GM23338 (cell line): Measurements from ENCODE around the gene SPON2. TPM values are rescaled to one million over a fixed set of nuclear protein-coding genes. Genes with fewer than 3 reads are reported as not detected.

Experiments
- ATAC-seq: fragments of 200-7000 bp; cut with Tn5 transposase; 3 replicates; pipeline ENCODE4 v1.9.1; 2020
- DNase-seq: peaks from one replicate; pipeline ENCODE4 v3.0.0-alpha.2; 2015; ENCODE audit warnings: low spot score
- H2AFZ ChIP-seq: fragments of 200-600 bp; sonication (generic); 2 replicates; pipeline ENCODE4 v1.8.0; 2016; ENCODE audit warnings: antibody characterized with exemption, mild to moderate bottlenecking, moderate library complexity
- H3F3A ChIP-seq: fragments of 200-600 bp; sonication (generic); replicated peaks from 2 replicates; pipeline ENCODE4 v1.8.0; 2017; ENCODE audit warnings: antibody characterized with exemption, mixed run types, low read depth
- H3K27ac ChIP-seq: fragments of 200-600 bp; sonication (generic); 2 replicates; pipeline ENCODE4 v1.6.1; 2016; ENCODE audit warnings: low read depth
- H3K27me3 ChIP-seq: fragments of 200-600 bp; sonication (generic); 2 replicates; pipeline ENCODE4 v1.8.0; 2016; ENCODE audit warnings: mild to moderate bottlenecking, mixed run types, moderate library complexity; ENCODE audit not compliant: insufficient read depth
- H3K36me3 ChIP-seq: fragments of 200-600 bp; sonication (generic); 2 replicates; pipeline ENCODE4 v1.8.0; 2016; ENCODE audit warnings: mild to moderate bottlenecking; ENCODE audit not compliant: insufficient read depth
- H3K4me1 ChIP-seq: fragments of 200-600 bp; sonication (generic); 2 replicates; pipeline ENCODE4 v1.8.0; 2016; ENCODE audit warnings: mild to moderate bottlenecking, moderate library complexity; ENCODE audit not compliant: insufficient read depth
- H3K4me2 ChIP-seq: fragments of 200-600 bp; sonication (generic); 2 replicates; pipeline ENCODE4 v1.7.1; 2017; ENCODE audit warnings: mixed run types
- H3K4me3 ChIP-seq: fragments of 200-600 bp; sonication (generic); 2 replicates; pipeline ENCODE4 v1.6.1; 2016; ENCODE audit warnings: mixed run types
- H3K79me2 ChIP-seq: fragments of 200-600 bp; sonication (generic); replicated peaks from 2 replicates; pipeline ENCODE4 v1.8.0; 2017; ENCODE audit warnings: mild to moderate bottlenecking; ENCODE audit not compliant: insufficient read depth
- H3K9me2 ChIP-seq: fragments of 200-600 bp; sonication (generic); 2 replicates; pipeline ENCODE4 v1.8.0; 2017; ENCODE audit not compliant: insufficient read depth
- H4K20me1 ChIP-seq: fragments of 200-600 bp; sonication (generic); replicated peaks from 2 replicates; pipeline ENCODE4 v1.8.0; 2017; ENCODE audit warnings: mild to moderate bottlenecking; ENCODE audit not compliant: insufficient read depth
- H3K27ac Mint-ChIP-seq: 2 replicates; pipeline ENCODE4 v1.8.0; 2020; ENCODE audit warnings: inconsistent platforms, mild to moderate bottlenecking, moderate library complexity, mixed read lengths
- H3K27me3 Mint-ChIP-seq: 3 replicates; pipeline ENCODE4 v1.8.0; 2022; ENCODE audit warnings: low read depth, mild to moderate bottlenecking, moderate library complexity, mixed read lengths, inconsistent platforms; ENCODE audit not compliant: insufficient read depth, poor library complexity
- H3K36me3 Mint-ChIP-seq: 3 replicates; pipeline ENCODE4 v1.8.0; 2021; ENCODE audit warnings: low read depth, mild to moderate bottlenecking, inconsistent platforms, moderate library complexity, mixed read lengths
- H3K4me1 Mint-ChIP-seq: 3 replicates; pipeline ENCODE4 v1.8.0; 2020; ENCODE audit warnings: mild to moderate bottlenecking, inconsistent platforms, mixed read lengths
- H3K4me3 Mint-ChIP-seq: 3 replicates; pipeline ENCODE4 v1.8.0; 2021; ENCODE audit warnings: moderate library complexity, mild to moderate bottlenecking, inconsistent platforms, mixed read lengths
- H3K9me3 Mint-ChIP-seq: 3 replicates; pipeline ENCODE4 v1.8.0; 2020; ENCODE audit warnings: moderate library complexity, mild to moderate bottlenecking, inconsistent platforms, mixed read lengths
- CREB1 ChIP-seq: fragments of 250-450 bp; sonication (Bioruptor Pico); IDR thresholded peaks from 2 replicates; pipeline ENCODE4 v1.5.0; 2020; ENCODE audit warnings: low read depth, mild to moderate bottlenecking, moderate library complexity
- CTCF ChIP-seq, 2 experiments: fragments of 200-600 bp in 1 of 2; sonication (generic) in 1 of 2; conservative IDR thresholded peaks; 2 replicates each; pipeline versions ENCODE4 v1.5.1 to v1.6.1; 2016 to 2017; ENCODE audit warnings: antibody characterized with exemption in 2 of 2, low read depth in 2 of 2, mild to moderate bottlenecking in 2 of 2, moderate library complexity in 1 of 2
- ETS1 ChIP-seq: IDR thresholded peaks from 2 replicates; pipeline ENCODE4 v1.6.1; 2016; ENCODE audit warnings: antibody characterized with exemption
- EZH2 ChIP-seq: fragments of 200-600 bp; sonication (generic); IDR thresholded peaks from one replicate; pipeline ENCODE4 v1.8.0; 2017; ENCODE audit warnings: antibody characterized with exemption, mild to moderate bottlenecking, low read depth; ENCODE audit not compliant: unreplicated experiment
- JUNB ChIP-seq: IDR thresholded peaks from one replicate; pipeline ENCODE4 v1.6.1; 2016; ENCODE audit warnings: antibody characterized with exemption; ENCODE audit not compliant: unreplicated experiment
- STAT1 ChIP-seq: IDR thresholded peaks from one replicate; pipeline ENCODE4 v1.6.1; 2016; ENCODE audit warnings: antibody characterized with exemption; ENCODE audit not compliant: unreplicated experiment
- ZNF114 ChIP-seq: fragments of 250-450 bp; sonication (Bioruptor Pico); IDR thresholded peaks from 2 replicates; pipeline ENCODE4 v1.5.0; 2020; ENCODE audit warnings: mild to moderate bottlenecking, moderate library complexity
- ZNF331 ChIP-seq: fragments of 250-450 bp; sonication (Bioruptor Pico); IDR thresholded peaks from 2 replicates; pipeline ENCODE4 v1.5.0; 2020; ENCODE audit warnings: low read depth, mild to moderate bottlenecking, moderate library complexity
- ZNF462 ChIP-seq: fragments of 250-450 bp; sonication (Bioruptor Pico); IDR thresholded peaks from 2 replicates; pipeline ENCODE4 v1.5.0; 2020; ENCODE audit warnings: mild to moderate bottlenecking, moderate library complexity
- polyA plus RNA-seq: library from polyadenylated mRNA; unstranded; fragments of >200 nt; fragmentation: Nextera tagmentation; extraction: Ambion mirVana; gene quantifications from 2 replicates; pipeline ENCODE4 v1.2.1, GENCODE V29; 2016
- total RNA-seq: library from RNA; depleted of rRNA; stranded (reverse); fragments of >200 nt; shearing (Covaris generic); gene quantifications from 2 replicates; pipeline ENCODE4 v1.2.3, GENCODE V29; 2014

SPON2 gene
- total and polyA plus RNA-seq, 2 experiments from 2014 or later, result 2.1 to 2.4 TPM

- H3K4me3 ChIP-seq, result no peak overlapping the region
- H3F3A ChIP-seq, result no peaks in the 10 kb centered on the region
- H3K9me2 ChIP-seq, result no peaks in the 10 kb centered on the region
- no peaks in the 10 kb centered on the region for H3K4me1 ChIP-seq
- no peaks in the 10 kb centered on the region for H3K4me1 Mint-ChIP-seq
- DNase-seq, result peak; percentile 74
- H3K36me3 Mint-ChIP-seq, result no peaks in the 10 kb centered on the region
- ATAC-seq, result peak; percentile 98
- H3K9me3 Mint-ChIP-seq, result no peaks in the 10 kb centered on the region
- no peak overlapping the region for H3K27ac ChIP-seq
- no peak overlapping the region for H3K4me3 Mint-ChIP-seq
- peaks cover 2% of the 10 kb centered on the region for H3K27me3 Mint-ChIP-seq
- no peaks in the 10 kb centered on the region for H3K27me3 ChIP-seq
- H3K4me2 ChIP-seq, result no peak overlapping the region
- H3K27ac Mint-ChIP-seq, result no peak overlapping the region
- no peak overlapping the region for H2AFZ ChIP-seq
- no peaks in the 10 kb centered on the region for H3K79me2 ChIP-seq
- H4K20me1 ChIP-seq, result peaks cover 5% of the 10 kb centered on the region
- no peaks in the 10 kb centered on the region for H3K36me3 ChIP-seq
- TF ChIP-seq CTCF (conservative IDR thresholded peaks at IDR 0.05; ENCODE audit: low read depth in 2 of 2) (peak; percentile 97 to 99), JUNB (no peak)
These were observed 41.8 kb downstream of the SPON2 start for GRCh38 chr4:1130316-1131186.

GRCh38 chr4:1126506-1126905 is 45.9 kb downstream of the SPON2 start:
- Mint-ChIP-seq H3K27me3 (peaks cover 4% of the 10 kb centered on the region), H3K27ac (no peak overlapping the region), H3K36me3 (no peaks in the 10 kb centered on the region), H3K4me3 (no peak overlapping the region), H3K4me1 (no peaks in the 10 kb centered on the region), H3K9me3 (no peaks in the 10 kb centered on the region)
- ATAC-seq, result no peak
- no peak overlapping the region for H3K4me2 ChIP-seq
- H3K27ac ChIP-seq, result no peak overlapping the region
- no peaks in the 10 kb centered on the region for H3F3A ChIP-seq
- H3K79me2 ChIP-seq, result no peaks in the 10 kb centered on the region
- no peak overlapping the region for H2AFZ ChIP-seq
- no peak overlapping the region for H3K4me3 ChIP-seq
- H3K9me2 ChIP-seq, result no peaks in the 10 kb centered on the region
- DNase-seq, result no peak
- H4K20me1 ChIP-seq, result peaks cover 5% of the 10 kb centered on the region
- no peaks in the 10 kb centered on the region for H3K4me1 ChIP-seq
- no peaks in the 10 kb centered on the region for H3K36me3 ChIP-seq
- H3K27me3 ChIP-seq, result no peaks in the 10 kb centered on the region
- TF ChIP-seq STAT1 (no peak), ZNF462 (no peak), CREB1 (CRISPR knock-in tag) (no peak), JUNB (no peak), ZNF114 (no peak), ZNF331 (CRISPR knock-in tag) (no peak), EZH2 (no peak), ETS1 (no peak)
